Esophagus muscularis mucosa (tissue), 4 donors: Measurements from ENCODE around the gene ABHD5. TPM values are rescaled to one million over a fixed set of nuclear protein-coding genes. Genes with fewer than 3 reads are reported as not detected.

Experiments
- DNase-seq: peaks from one replicate; pipeline ENCODE4 v3.0.0-alpha.2; 2017; ENCODE audit errors: extremely low spot score
- H3K27ac ChIP-seq, 4 donors: fragments of 200-600 bp; sonication (generic); replicated peaks in 1 of 4; 1 replicate in 3 of 4; 2 replicates in 1 of 4; pipeline ENCODE4 v1.5.1; 2016 to 2019; ENCODE audit warnings: mild to moderate bottlenecking in 1 of 4
- H3K27me3 ChIP-seq, 4 donors: fragments of 200-600 bp; sonication (generic); one replicate each; pipeline versions ENCODE4 v1.5.1 to v1.6.0; 2016 to 2019
- H3K36me3 ChIP-seq, 4 donors: fragments of 200-600 bp; sonication (generic); one replicate each; pipeline ENCODE4 v1.5.1; 2016 to 2019
- H3K4me1 ChIP-seq, 4 donors: fragments of 200-600 bp; sonication (generic); one replicate each; pipeline ENCODE4 v1.5.1; 2016 to 2019
- H3K4me3 ChIP-seq, 4 donors: fragments of 200-600 bp; sonication (generic); 1 replicate in 2 of 4; 2 replicates in 2 of 4; pipeline ENCODE4 v1.5.1; 2016 to 2019; ENCODE audit warnings: mild to moderate bottlenecking in 4 of 4, moderate library complexity in 1 of 4
- H3K9me3 ChIP-seq, 4 donors: fragments of 200-600 bp; sonication (generic); 1 replicate in 3 of 4; 2 replicates in 1 of 4; pipeline ENCODE4 v1.5.1; 2016 to 2019
- EP300 ChIP-seq: sonication (generic); formaldehyde crosslinking; IDR thresholded peaks from one replicate; pipeline ENCODE4 v1.6.1; 2017; ENCODE audit warnings: antibody characterized with exemption
- POLR2A ChIP-seq: fragments of 450-650 bp; IDR thresholded peaks from one replicate; pipeline ENCODE4 v1.6.1; 2017; ENCODE audit warnings: antibody characterized with exemption, moderate library complexity, mild to moderate bottlenecking, low read depth
- POLR2AphosphoS5 ChIP-seq, 2 donors: sonication (generic); formaldehyde crosslinking; IDR thresholded peaks; one replicate each; pipeline ENCODE4 v1.6.1; 2017; ENCODE audit warnings: antibody characterized with exemption in 2 of 2
- WGBS: methylation state at CpG from one replicate; pipeline ENCODE4 v1.1.5; 2018; 5-methylcytosine and 5-hydroxymethylcytosine counted together
- intact Hi-C: fragments of 100-400 bp; cut with DNase I; formaldehyde crosslinking; loops from one replicate; pipeline ENCODE4 v1.15.1; 2023
- total RNA-seq, 4 donors: library from RNA; depleted of rRNA; stranded (reverse); fragments of >200 nt; gene quantifications; one replicate each; pipeline versions ENCODE4 v1.1.0 to v1.2.1, GENCODE V29; 2016
- TF ChIP-seq, protein P1 (sequence below), 3 experiments: fragments of 200-600 bp in 2 of 3; fragments of 450-650 bp in 1 of 3; sonication (generic) in 2 of 3; IDR thresholded peaks; one replicate each; pipeline ENCODE4 v1.5.1; 2017 to 2019; ENCODE audit warnings: antibody characterized with exemption in 3 of 3, mild to moderate bottlenecking in 2 of 3, moderate library complexity in 1 of 3

ABHD5 gene
- total RNA-seq, 4 donors from 2014 or later: 22.3 to 40.3 (median 31.4) TPM

DNA sequence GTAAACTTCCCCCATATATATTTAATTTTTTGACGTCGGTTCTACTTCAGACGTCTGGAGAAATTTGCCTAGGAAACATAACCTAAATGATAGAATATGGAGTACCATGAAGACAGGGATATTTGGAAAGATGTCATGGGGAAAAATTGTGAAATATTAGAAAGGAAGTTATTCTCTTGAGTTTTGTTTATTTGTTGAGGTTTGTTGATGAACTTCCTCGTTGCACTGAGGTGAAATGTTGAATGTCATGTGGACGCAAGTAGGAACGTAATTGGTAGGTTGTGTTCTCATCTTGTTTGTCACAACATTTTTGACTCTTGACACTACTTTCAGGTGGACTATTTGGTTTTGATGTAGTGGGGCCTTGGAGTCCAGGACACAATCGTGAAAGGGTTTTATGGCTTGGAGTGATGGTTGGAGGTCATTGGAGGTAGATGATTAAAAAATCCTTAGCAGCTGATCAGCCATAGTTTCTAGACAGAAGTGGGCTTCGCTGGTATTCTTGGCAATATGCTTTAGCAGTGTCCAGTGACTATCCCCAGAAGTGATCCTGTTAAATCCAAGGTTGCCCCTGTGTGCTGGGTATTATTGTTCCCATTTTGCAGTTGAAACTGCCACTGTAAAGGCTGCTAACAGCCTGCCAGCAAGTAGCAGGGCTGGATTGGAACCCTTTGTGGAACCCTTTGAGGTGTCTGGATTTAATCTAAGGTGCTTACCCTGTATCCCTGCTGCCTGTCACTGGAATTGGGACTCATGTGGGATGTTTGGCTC is 1.5 kb downstream of the ABHD5 start:
- H3K4me3 ChIP-seq: peak overlapping the region; percentile 75 to 97 (median 94)
- no peaks in the 10 kb centered on the region for H3K27me3 ChIP-seq
- no peaks in the 10 kb centered on the region for H3K36me3 ChIP-seq
- intact Hi-C loops: no loop called here
- DNase-seq: no peak
- WGBS: 73% methylated on average over 8 of the region's 8 CpGs
- TF ChIP-seq, protein P1, sequence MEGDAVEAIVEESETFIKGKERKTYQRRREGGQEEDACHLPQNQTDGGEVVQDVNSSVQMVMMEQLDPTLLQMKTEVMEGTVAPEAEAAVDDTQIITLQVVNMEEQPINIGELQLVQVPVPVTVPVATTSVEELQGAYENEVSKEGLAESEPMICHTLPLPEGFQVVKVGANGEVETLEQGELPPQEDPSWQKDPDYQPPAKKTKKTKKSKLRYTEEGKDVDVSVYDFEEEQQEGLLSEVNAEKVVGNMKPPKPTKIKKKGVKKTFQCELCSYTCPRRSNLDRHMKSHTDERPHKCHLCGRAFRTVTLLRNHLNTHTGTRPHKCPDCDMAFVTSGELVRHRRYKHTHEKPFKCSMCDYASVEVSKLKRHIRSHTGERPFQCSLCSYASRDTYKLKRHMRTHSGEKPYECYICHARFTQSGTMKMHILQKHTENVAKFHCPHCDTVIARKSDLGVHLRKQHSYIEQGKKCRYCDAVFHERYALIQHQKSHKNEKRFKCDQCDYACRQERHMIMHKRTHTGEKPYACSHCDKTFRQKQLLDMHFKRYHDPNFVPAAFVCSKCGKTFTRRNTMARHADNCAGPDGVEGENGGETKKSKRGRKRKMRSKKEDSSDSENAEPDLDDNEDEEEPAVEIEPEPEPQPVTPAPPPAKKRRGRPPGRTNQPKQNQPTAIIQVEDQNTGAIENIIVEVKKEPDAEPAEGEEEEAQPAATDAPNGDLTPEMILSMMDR (IDR thresholded peaks at IDR 0.05): no peak
- TF ChIP-seq POLR2A (no peak), EP300 (no peak)
- H3K4me1 ChIP-seq: peaks cover 25 to 64% (median 51%) of the 10 kb centered on the region in 4 donors
- no peaks in the 10 kb centered on the region for H3K9me3 ChIP-seq
- H3K27ac ChIP-seq: no peak overlapping the region

DNA sequence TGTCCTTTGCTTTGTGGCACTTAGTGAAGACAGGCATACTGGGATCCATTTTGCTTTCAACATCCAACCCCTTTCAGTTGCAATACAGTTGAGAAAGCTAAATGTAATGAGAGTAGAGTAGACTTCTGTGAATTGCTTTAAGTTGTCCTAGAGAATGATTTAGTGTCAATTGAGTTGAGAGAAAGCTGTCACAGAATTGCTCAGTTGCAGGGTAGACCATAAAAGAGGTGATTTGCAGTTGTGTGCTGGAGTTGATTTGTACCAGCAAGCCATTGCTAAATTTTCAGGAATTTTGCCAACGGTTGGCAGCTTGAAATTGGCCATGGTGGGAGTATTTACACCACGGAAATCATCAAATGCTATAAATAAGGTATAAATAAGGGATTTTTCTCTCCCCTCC is 2.2 kb downstream of the ABHD5 start:
- intact Hi-C loops: no loop called here
- TF ChIP-seq EP300: no peak
- TF ChIP-seq POLR2AphosphoS5 (IDR thresholded peaks at IDR 0.05): no peak
- TF ChIP-seq POLR2A: no peak
- TF ChIP-seq, protein P1 (IDR thresholded peaks at IDR 0.05): no peak
- WGBS: 60% methylated on average over 2 of the region's 2 CpGs

DNA sequence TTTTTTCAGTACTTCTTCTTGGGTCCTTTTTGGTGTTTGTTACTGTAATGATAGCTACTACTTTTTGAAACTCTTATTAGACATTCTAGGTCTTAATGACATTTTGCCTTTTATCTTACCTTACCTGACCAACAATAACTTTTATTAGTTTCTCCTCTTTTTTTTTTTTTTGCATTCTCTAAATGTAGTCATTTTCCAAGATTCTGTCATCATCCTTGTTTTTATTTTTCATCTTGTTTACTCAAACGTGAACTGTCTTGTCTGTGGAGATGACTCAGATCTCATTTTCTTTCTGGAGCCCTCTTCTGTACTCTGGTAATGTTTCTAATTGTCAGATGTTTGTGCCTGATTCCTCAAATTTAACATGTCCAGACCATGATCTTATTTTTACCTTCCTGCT is 2.9 kb downstream of the ABHD5 start:
- no peak for DNase-seq
- H3K36me3 ChIP-seq: no peaks in the 10 kb centered on the region
- peaks cover 25 to 69% (median 51%) of the 10 kb centered on the region in 4 donors for H3K4me1 ChIP-seq
- intact Hi-C loops: no loop called here
- WGBS: 53% methylated on average over 1 of the region's 1 CpG
- no peak overlapping the region for H3K4me3 ChIP-seq
- H3K27me3 ChIP-seq: no peaks in the 10 kb centered on the region
- no peak overlapping the region for H3K27ac ChIP-seq
- no peaks in the 10 kb centered on the region for H3K9me3 ChIP-seq
- TF ChIP-seq, protein P1 (IDR thresholded peaks at IDR 0.05): no peak
- no peak for TF ChIP-seq POLR2AphosphoS5 (IDR thresholded peaks at IDR 0.05)
- no peak for TF ChIP-seq EP300
- TF ChIP-seq POLR2A: no peak

More for the DNA sequence above, 2.2 kb downstream of the ABHD5 start:
- Histone ChIP-seq H3K36me3 (no peaks in the 10 kb centered on the region), H3K27me3 (no peaks in the 10 kb centered on the region), H3K4me3 (peak overlapping the region in 1 of 4 donors; percentile 75), H3K4me1 (peaks cover 25 to 64% (median 51%) of the 10 kb centered on the region in 4 donors), H3K27ac (no peak overlapping the region), H3K9me3 (no peaks in the 10 kb centered on the region)
- no peak for DNase-seq

DNA sequence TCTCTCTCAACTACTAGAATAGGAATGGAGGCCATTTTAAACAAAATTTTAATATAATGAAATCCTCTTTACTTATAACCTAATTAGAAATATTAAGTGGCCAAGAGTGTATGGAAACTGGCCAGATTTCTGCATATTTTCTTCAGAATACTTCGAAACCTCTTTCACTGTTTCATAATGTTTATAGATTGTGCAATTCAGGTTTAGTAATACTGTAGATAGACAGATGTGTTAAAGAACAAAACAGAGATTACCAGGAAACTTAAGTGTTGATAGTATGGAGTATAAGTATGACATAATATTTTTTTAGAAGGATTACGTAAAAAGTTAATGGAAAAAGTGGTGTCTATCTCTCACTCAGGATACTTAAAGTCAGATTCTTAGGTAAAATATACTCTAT is 4.7 kb downstream of the ABHD5 start:
- intact Hi-C loops: no loop called here
- peak in 1 of 2 donors; percentile 38 for TF ChIP-seq POLR2AphosphoS5 (IDR thresholded peaks at IDR 0.05)
- TF ChIP-seq POLR2A: no peak
- TF ChIP-seq, protein P1 (IDR thresholded peaks at IDR 0.05): no peak
- Histone ChIP-seq H3K9me3 (no peaks in the 10 kb centered on the region), H3K27ac (peak overlapping the region in 2 of 4 donors; percentile 4 to 16), H3K27me3 (no peaks in the 10 kb centered on the region), H3K36me3 (peaks cover 0 to 5% (median 0%) of the 10 kb centered on the region in 4 donors), H3K4me1 (peaks cover 18 to 63% (median 44%) of the 10 kb centered on the region in 4 donors), H3K4me3 (no peak overlapping the region)
- WGBS: 46% methylated on average over 2 of the region's 2 CpGs
- no peak for DNase-seq
